Activated naive CD4-positive, alpha-beta T cell treated with anti-CD3 and anti-CD28 coated beads for 36 hours (primary cell): ENCODE results near the gene SLC39A11. TPM values are rescaled to one million over a fixed set of nuclear protein-coding genes. Genes with fewer than 3 reads are reported as not detected.
"Not testable (repeated sequence)": the region's sequence is repeated elsewhere in the genome, so short reads cannot be mapped to it uniquely, and the experiment has no call there.

Source experiments
- CTCF ChIA-PET: fragments of 350-600 bp; sonication (Branson Sonifier 250); formaldehyde crosslinking; loops from one replicate; lab custom pipeline; 2021; ENCODE audit warnings: antibody characterized with exemption; lab: Charles Lee
- DNase-seq: peaks from one replicate; pipeline ENCODE4 v3.0.0-alpha.2; 2020
- H3K27ac Mint-ChIP-seq: one replicate; pipeline ENCODE4 v1.8.0; 2021; ENCODE audit warnings: mild to moderate bottlenecking, mixed read lengths
- H3K27me3 Mint-ChIP-seq: one replicate; pipeline ENCODE4 v1.8.0; 2021; ENCODE audit warnings: low read depth, mixed read lengths
- H3K36me3 Mint-ChIP-seq: one replicate; pipeline ENCODE4 v1.8.0; 2021; ENCODE audit warnings: low read depth, mixed read lengths
- H3K4me1 Mint-ChIP-seq: one replicate; pipeline ENCODE4 v1.8.0; 2021; ENCODE audit warnings: low read depth, mixed read lengths
- H3K4me3 Mint-ChIP-seq: one replicate; pipeline ENCODE4 v1.8.0; 2021; ENCODE audit warnings: mild to moderate bottlenecking, moderate library complexity, mixed read lengths
- H3K9me3 Mint-ChIP-seq: one replicate; pipeline ENCODE4 v1.8.0; 2021; ENCODE audit warnings: mixed read lengths
- intact Hi-C: fragments of 100-400 bp; cut with micrococcal nuclease; formaldehyde crosslinking; loops from one replicate; pipeline ENCODE4 v1.15.1; 2023
- total RNA-seq, 2 experiments: library from RNA; stranded (reverse); gene quantifications; one replicate each; pipeline ENCODE4 v1.2.3, GENCODE V29; 2021

Gene SLC39A11
- total RNA-seq, 2 experiments from 2014 or later: 14.0 to 16.4 TPM

- CTCF ChIA-PET: no interaction called here
- no peaks in the 10 kb centered on the region for H3K4me1 Mint-ChIP-seq
- H3K27ac Mint-ChIP-seq: no peak overlapping the region
- intact Hi-C loops: no loop called here
- H3K4me3 Mint-ChIP-seq: no peak overlapping the region
- H3K36me3 Mint-ChIP-seq: peaks cover 32% of the 10 kb centered on the region
- DNase-seq: no peak
- H3K27me3 Mint-ChIP-seq: no peaks in the 10 kb centered on the region
- peaks cover 8% of the 10 kb centered on the region for H3K9me3 Mint-ChIP-seq
Observed at GRCh38 chr17:72837335-72837734, 255.2 kb downstream of the SLC39A11 start.

GRCh38 chr17:72833128-72833765 lies 259.2 kb downstream of the SLC39A11 start:
- CTCF ChIA-PET: no interaction called here
- H3K36me3 Mint-ChIP-seq: peaks cover 16% of the 10 kb centered on the region
- no peak overlapping the region for H3K4me3 Mint-ChIP-seq
- no peaks in the 10 kb centered on the region for H3K27me3 Mint-ChIP-seq
- intact Hi-C loops: no loop called here
- no peaks in the 10 kb centered on the region for H3K4me1 Mint-ChIP-seq
- no peak for DNase-seq
- H3K9me3 Mint-ChIP-seq: no peaks in the 10 kb centered on the region
- H3K27ac Mint-ChIP-seq: no peak overlapping the region

- no peaks in the 10 kb centered on the region for H3K27me3 Mint-ChIP-seq
- H3K4me1 Mint-ChIP-seq: no peaks in the 10 kb centered on the region
- H3K36me3 Mint-ChIP-seq: peaks cover 22% of the 10 kb centered on the region
- DNase-seq: no peak
- CTCF ChIA-PET: no interaction called here
- H3K4me3 Mint-ChIP-seq: no peak overlapping the region
- H3K27ac Mint-ChIP-seq: no peak overlapping the region
- intact Hi-C loops: no loop called here
- H3K9me3 Mint-ChIP-seq: peaks cover 5% of the 10 kb centered on the region
Observed at GRCh38 chr17:72832306-72832705, 260.2 kb downstream of the SLC39A11 start.

GRCh38 chr17:72829883-72830282 lies 262.6 kb downstream of the SLC39A11 start:
- H3K36me3 Mint-ChIP-seq: peaks cover 43% of the 10 kb centered on the region
- H3K27ac Mint-ChIP-seq: no peak overlapping the region
- H3K27me3 Mint-ChIP-seq: no peaks in the 10 kb centered on the region
- H3K9me3 Mint-ChIP-seq: peaks cover 21% of the 10 kb centered on the region
- CTCF ChIA-PET: no interaction called here
- no peaks in the 10 kb centered on the region for H3K4me1 Mint-ChIP-seq
- no peak for DNase-seq
- H3K4me3 Mint-ChIP-seq: no peak overlapping the region
- intact Hi-C loops: no loop called here

GRCh38 chr17:72826602-72827001 lies 265.9 kb downstream of the SLC39A11 start:
- H3K4me3 Mint-ChIP-seq: no peak overlapping the region
- H3K9me3 Mint-ChIP-seq: peaks cover 28% of the 10 kb centered on the region
- DNase-seq: no peak
- no peaks in the 10 kb centered on the region for H3K27me3 Mint-ChIP-seq
- intact Hi-C loops: no loop called here
- H3K4me1 Mint-ChIP-seq: no peaks in the 10 kb centered on the region
- CTCF ChIA-PET: interaction anchor here (1.0 kb wide), 1 partner anchor 159 kb away, joined by 5 read pairs; no protein-coding TSS in a partner anchor
- H3K36me3 Mint-ChIP-seq: peaks cover 62% of the 10 kb centered on the region
- H3K27ac Mint-ChIP-seq: no peak overlapping the region

GRCh38 chr17:72826059-72826458 lies 266.4 kb downstream of the SLC39A11 start:
- DNase-seq: not testable (repeated sequence)

GRCh38 chr17:72825218-72825617 lies 267.3 kb downstream of the SLC39A11 start:
- Mint-ChIP-seq H3K36me3 (peaks cover 68% of the 10 kb centered on the region), H3K27ac (no peak overlapping the region), H3K9me3 (peaks cover 28% of the 10 kb centered on the region), H3K4me3 (no peak overlapping the region), H3K27me3 (no peaks in the 10 kb centered on the region), H3K4me1 (no peaks in the 10 kb centered on the region)
- intact Hi-C loops: no loop called here
- CTCF ChIA-PET: no interaction called here
- no peak for DNase-seq

More at GRCh38 chr17:72826059-72826458, 266.4 kb downstream of the SLC39A11 start:
- CTCF ChIA-PET: interaction anchor here (1.0 kb wide), 1 partner anchor 160 kb away, joined by 5 read pairs; no protein-coding TSS in a partner anchor
- peaks cover 28% of the 10 kb centered on the region for H3K9me3 Mint-ChIP-seq
- H3K27ac Mint-ChIP-seq, H3K4me3 Mint-ChIP-seq, intact Hi-C loops, H3K27me3 Mint-ChIP-seq, H3K4me1 Mint-ChIP-seq: not testable (repeated sequence)
- peaks cover 65% of the 10 kb centered on the region for H3K36me3 Mint-ChIP-seq

- CTCF ChIA-PET: interaction anchor here (0.6 kb wide), 1 partner anchor 98 kb away, joined by 3 read pairs; no protein-coding TSS in a partner anchor
- H3K4me3 Mint-ChIP-seq, intact Hi-C loops, H3K4me1 Mint-ChIP-seq, H3K27ac Mint-ChIP-seq, DNase-seq, H3K27me3 Mint-ChIP-seq: not testable (repeated sequence)
- Mint-ChIP-seq H3K36me3 (peaks cover 66% of the 10 kb centered on the region), H3K9me3 (peaks cover 28% of the 10 kb centered on the region)
Observed at GRCh38 chr17:72824267-72824666, 268.2 kb downstream of the SLC39A11 start.

GRCh38 chr17:72822358-72823023 lies 270.0 kb downstream of the SLC39A11 start:
- Mint-ChIP-seq H3K9me3 (peaks cover 23% of the 10 kb centered on the region), H3K4me1 (no peaks in the 10 kb centered on the region), H3K4me3 (no peak overlapping the region), H3K36me3 (peaks cover 57% of the 10 kb centered on the region), H3K27ac (no peak overlapping the region), H3K27me3 (no peaks in the 10 kb centered on the region)
- no peak for DNase-seq
- intact Hi-C loops: no loop called here
- CTCF ChIA-PET: no interaction called here

- Mint-ChIP-seq H3K27ac (no peak overlapping the region), H3K9me3 (peaks cover 9% of the 10 kb centered on the region), H3K27me3 (no peaks in the 10 kb centered on the region), H3K36me3 (peaks cover 61% of the 10 kb centered on the region), H3K4me1 (no peaks in the 10 kb centered on the region), H3K4me3 (no peak overlapping the region)
- intact Hi-C loops: no loop called here
- CTCF ChIA-PET: no interaction called here
- DNase-seq: no peak
Observed at GRCh38 chr17:72816406-72816805, 276.1 kb downstream of the SLC39A11 start.

GRCh38 chr17:72813481-72813880 lies 279.0 kb downstream of the SLC39A11 start:
- intact Hi-C loops: no loop called here
- H3K9me3 Mint-ChIP-seq: peaks cover 12% of the 10 kb centered on the region

GRCh38 chr17:72812823-72813222 lies 279.7 kb downstream of the SLC39A11 start:
- no peak for DNase-seq
- Mint-ChIP-seq H3K36me3 (peaks cover 71% of the 10 kb centered on the region), H3K9me3 (peaks cover 12% of the 10 kb centered on the region), H3K27me3 (no peaks in the 10 kb centered on the region), H3K4me3 (no peak overlapping the region), H3K27ac (no peak overlapping the region), H3K4me1 (no peaks in the 10 kb centered on the region)
- intact Hi-C loops: no loop called here
- CTCF ChIA-PET: no interaction called here

More at GRCh38 chr17:72813481-72813880, 279.0 kb downstream of the SLC39A11 start:
- no peak overlapping the region for H3K27ac Mint-ChIP-seq
- no peak overlapping the region for H3K4me3 Mint-ChIP-seq
- DNase-seq: no peak
- peaks cover 72% of the 10 kb centered on the region for H3K36me3 Mint-ChIP-seq
- H3K4me1 Mint-ChIP-seq: no peaks in the 10 kb centered on the region
- H3K27me3 Mint-ChIP-seq: no peaks in the 10 kb centered on the region
- CTCF ChIA-PET: no interaction called here
